Activated naive CD8-positive, alpha-beta T cell treated with anti-CD3 and anti-CD28 coated beads, Interleukin-2, amount 50 U/mL, for 24 hours (primary cell): ENCODE results near the gene C13orf46.

Experiments used
- ATAC-seq: fragments of 150-1000 bp; cut with Tn5 transposase; one replicate; pipeline ENCODE4 v1.10.0; 2021
- DNase-seq: peaks from one replicate; pipeline ENCODE4 v3.0.0; 2021
- H3K27ac Mint-ChIP-seq: one replicate; pipeline ENCODE4 v1.8.0; 2021; ENCODE audit warnings: mild to moderate bottlenecking, mixed read lengths
- H3K27me3 Mint-ChIP-seq: one replicate; pipeline ENCODE4 v1.8.0; 2021; ENCODE audit warnings: mixed read lengths
- H3K36me3 Mint-ChIP-seq: one replicate; pipeline ENCODE4 v1.8.0; 2021; ENCODE audit warnings: low read depth, mixed read lengths
- H3K4me1 Mint-ChIP-seq: one replicate; pipeline ENCODE4 v1.8.0; 2021; ENCODE audit warnings: mixed read lengths
- H3K4me3 Mint-ChIP-seq: one replicate; pipeline ENCODE4 v1.8.0; 2021; ENCODE audit warnings: mild to moderate bottlenecking, moderate library complexity, mixed read lengths
- H3K9me3 Mint-ChIP-seq: one replicate; pipeline ENCODE4 v1.8.0; 2021; ENCODE audit warnings: mixed read lengths

Gene C13orf46

DNA sequence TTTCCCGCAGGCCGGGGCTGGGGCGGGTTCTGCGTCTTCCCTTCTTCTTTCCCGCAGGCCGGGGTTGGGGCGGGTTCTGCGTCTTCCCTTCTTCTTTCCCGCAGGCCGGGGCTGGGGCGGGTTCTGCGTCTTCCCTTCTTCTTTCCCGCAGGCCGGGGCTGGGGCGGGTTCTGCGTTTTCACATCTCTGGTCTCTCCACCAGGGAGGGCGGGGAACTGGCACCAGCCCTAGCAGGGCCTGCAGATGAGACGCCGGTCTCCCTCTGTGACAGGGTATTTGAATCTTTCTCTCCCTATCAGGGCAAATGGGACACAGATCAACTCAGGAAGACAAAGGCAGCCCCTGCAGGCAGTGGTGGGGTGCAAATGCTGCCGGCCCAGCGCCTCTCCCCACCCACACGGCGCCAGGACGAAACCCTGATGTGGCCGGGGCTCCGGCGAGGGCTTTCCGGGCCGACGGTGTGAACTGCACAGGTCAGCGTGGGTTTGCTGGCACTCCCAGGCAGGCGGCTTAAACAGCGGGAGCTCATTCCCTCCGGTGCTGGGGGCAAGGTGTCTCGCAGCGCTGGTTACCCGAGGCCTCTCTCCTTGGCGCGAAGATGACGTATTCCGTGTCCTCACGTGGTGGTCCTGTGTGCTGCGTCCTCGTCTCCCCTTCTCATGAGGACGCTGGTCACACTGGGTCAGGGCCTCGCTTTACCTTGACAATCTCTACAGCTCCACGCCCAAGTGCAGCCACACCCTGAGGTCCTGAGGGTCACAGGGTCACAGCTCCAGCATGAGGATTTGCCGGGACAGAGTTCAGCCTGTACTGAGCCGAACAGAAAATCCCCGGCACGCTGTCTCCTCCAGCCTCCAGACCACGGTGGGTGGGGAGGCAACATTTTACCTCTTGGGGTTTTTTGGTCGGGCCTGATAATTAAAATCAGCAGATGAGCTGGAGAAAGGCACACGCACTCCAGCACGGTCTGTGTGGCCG is 717 bp upstream of the C13orf46 start:
- no peak overlapping the region for H3K4me3 Mint-ChIP-seq
- ATAC-seq: no peak
- H3K27me3 Mint-ChIP-seq: no peaks in the 10 kb centered on the region
- no peaks in the 10 kb centered on the region for H3K4me1 Mint-ChIP-seq
- H3K27ac Mint-ChIP-seq: no peak overlapping the region
- H3K9me3 Mint-ChIP-seq: no peaks in the 10 kb centered on the region
- H3K36me3 Mint-ChIP-seq: peaks cover 2% of the 10 kb centered on the region
- DNase-seq: no peak

DNA sequence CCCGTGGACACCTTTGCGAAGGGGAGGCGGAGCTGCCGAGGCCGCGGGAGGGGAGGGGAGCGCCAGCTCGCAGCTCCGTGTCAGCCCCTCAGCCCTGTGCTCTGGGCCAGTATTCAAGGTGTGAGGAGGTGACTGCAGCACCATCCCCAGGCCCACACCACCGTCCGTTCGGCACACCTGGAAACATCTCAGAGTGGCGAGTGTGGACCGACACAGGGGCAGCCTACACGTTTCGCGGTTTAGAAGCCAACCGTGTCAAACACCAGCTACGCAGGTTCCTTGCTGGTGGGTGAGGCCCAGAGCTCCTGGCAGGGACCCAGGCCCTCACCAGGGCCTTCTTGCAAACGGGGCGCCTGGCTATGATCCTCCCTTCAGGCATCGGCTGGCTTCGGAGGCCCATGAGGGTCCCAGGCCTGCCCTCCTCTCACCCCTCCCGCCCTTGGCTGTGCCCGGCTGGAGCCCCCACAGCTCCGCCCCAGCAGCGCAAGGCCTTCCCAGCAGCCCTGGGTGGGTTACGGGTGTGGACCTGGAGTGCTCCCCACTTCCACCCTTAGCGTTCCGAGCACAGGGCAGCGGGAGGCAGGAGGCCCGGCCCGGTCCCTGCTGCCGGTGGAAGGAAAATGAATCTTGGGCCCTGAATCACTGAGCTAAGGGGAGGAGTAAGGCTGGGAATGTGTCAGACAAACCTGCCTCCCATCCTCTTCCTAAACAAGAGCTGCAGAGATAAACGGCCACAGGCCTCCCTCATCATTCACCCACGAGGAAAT is 1.2 kb downstream of the C13orf46 start:
- H3K27ac Mint-ChIP-seq: no peak overlapping the region
- peaks cover 2% of the 10 kb centered on the region for H3K36me3 Mint-ChIP-seq
- DNase-seq: no peak
- H3K4me3 Mint-ChIP-seq: no peak overlapping the region
- H3K4me1 Mint-ChIP-seq: no peaks in the 10 kb centered on the region
- H3K27me3 Mint-ChIP-seq: no peaks in the 10 kb centered on the region
- ATAC-seq: no peak
- no peaks in the 10 kb centered on the region for H3K9me3 Mint-ChIP-seq

DNA sequence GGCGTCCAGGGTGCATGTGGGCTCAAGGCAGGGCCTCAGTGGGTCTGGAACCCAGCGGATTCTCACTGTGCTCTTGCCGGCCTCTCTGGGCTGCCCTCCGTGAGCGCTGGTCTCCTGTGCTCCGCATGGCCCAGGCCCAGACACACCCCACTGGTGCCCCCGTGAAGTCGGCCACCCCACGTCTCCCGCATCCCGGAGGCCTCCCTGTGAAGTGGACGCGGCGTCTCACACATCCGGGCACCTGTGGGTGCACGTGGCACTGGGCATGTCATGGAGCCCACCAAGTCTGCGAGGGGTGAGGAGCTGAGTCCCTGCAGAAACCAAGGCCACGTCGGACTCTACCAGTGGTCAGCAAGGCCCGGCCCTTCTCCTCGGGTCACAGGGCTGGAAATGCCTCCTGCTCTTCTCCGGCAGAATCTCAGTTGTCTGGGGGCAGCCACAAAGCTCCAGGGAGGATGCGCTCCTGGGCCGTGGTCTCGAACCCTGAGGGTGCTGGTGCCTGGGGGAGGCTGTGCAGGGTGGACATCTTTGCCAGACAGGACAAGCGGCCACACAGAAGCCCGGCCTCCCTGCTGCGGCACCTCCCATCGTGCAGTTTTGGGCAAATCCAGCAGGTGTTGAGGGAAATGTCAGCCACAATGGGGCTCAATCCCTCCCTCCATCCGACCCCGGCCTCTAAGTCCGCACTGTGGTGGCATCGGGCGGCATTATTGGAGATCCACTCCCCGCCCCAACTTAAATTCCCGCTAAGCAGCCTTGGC is 2.2 kb downstream of the C13orf46 start:
- Mint-ChIP-seq H3K36me3 (no peaks in the 10 kb centered on the region), H3K4me1 (no peaks in the 10 kb centered on the region), H3K4me3 (no peak overlapping the region), H3K9me3 (no peaks in the 10 kb centered on the region), H3K27ac (no peak overlapping the region), H3K27me3 (no peaks in the 10 kb centered on the region)
- DNase-seq: no peak
- no peak for ATAC-seq

DNA sequence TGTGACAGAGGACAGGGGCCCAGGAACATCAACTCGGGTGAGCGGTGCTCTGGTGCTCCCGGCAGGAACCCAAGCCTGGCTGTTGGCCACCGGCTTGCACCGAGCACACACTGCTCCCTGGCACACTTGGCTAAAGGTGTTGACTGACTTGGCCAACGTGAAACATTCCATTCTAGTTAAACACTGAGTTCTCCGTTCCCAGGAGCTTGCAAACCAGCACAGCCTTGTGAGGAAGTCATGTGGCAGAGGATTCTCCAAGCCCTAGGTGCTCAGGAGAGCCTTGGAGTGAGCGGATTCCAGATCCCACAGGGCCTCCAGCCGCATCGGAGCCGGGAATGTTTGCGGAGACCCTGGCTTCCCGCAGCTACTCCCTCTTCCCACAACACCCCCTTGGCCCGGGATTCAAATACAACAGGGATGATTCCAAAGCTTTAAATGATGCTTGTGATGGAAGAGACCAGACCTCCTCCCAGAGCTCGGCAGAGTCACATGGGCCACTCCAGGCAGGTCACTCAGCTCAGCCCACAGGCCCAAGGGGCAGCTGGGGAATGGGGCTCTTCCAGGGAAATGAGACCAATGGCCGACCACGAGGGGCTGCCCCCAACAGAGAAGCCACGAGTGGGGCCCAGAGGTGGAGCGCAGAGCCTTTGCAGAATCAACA is 2.9 kb downstream of the C13orf46 start:
- Mint-ChIP-seq H3K4me1 (no peaks in the 10 kb centered on the region), H3K4me3 (no peak overlapping the region), H3K27me3 (no peaks in the 10 kb centered on the region), H3K36me3 (no peaks in the 10 kb centered on the region), H3K27ac (no peak overlapping the region), H3K9me3 (no peaks in the 10 kb centered on the region)
- no peak for ATAC-seq
- DNase-seq: no peak

DNA sequence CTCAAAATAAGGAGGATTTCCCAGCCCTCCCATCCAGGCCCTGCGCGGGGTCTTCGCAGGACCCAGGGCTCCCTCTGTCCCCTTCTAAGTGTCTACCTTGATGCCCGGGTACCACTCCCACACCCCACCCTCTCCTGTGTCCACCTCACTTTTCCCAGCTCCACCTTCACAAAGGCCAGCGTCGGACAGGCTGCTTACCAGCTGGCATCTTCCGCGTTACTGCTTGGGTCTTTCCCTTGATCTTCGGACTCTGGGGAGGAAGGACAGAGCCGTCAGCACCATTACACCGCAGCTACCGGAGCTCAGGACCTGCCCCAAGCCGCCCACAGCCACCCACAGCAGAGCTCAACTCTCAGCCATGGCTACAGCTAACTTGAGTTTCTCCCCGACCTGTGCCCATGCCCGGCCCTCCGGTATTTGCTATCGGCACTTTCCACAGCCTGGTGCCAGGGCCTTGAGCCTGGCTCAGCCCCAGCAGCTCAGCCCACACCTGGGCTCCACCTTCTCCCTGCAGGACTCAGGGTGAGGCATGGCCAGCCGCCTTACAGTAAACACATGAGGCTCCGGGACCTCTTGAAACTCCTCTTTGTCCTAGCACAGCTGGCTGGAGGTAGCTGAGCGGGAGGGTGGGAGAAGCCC is 3.8 kb downstream of the C13orf46 start:
- Mint-ChIP-seq H3K36me3 (no peaks in the 10 kb centered on the region), H3K27me3 (no peaks in the 10 kb centered on the region)

DNA sequence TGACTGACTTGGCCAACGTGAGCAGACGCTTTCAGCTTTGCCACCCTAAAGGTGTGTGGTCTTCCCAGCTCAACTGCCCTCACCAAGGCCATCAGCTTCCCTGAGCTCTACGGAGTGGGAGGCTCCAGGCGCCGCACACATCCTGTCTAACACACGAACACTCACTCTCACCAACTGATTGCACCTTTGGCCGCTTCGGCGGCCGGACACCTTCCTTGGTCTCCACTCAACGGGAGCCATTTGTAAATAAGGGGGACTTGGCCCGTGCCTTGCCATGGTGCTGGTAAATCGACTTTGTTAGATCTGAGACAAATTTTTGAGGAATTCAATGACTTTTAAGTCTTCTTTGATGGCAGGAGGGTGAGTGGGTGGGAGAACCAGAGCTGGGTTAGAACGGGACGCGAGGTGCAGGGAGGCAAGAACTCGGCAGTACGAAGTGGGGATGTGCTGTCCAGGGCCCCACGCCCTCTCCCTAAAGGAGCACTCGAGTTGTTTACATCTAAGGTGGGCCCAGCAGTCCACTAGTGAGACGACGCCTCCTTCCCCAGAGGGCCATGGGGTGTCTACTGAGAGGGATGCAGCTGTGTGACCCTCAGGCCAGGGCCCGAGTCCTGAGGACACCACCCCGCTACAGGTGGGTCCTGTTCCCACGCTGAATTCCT is 4.4 kb downstream of the C13orf46 start:
- no peaks in the 10 kb centered on the region for H3K27me3 Mint-ChIP-seq
- H3K4me3 Mint-ChIP-seq: no peak overlapping the region
- H3K36me3 Mint-ChIP-seq: no peaks in the 10 kb centered on the region
- DNase-seq: no peak
- no peaks in the 10 kb centered on the region for H3K4me1 Mint-ChIP-seq
- H3K27ac Mint-ChIP-seq: no peak overlapping the region
- H3K9me3 Mint-ChIP-seq: no peaks in the 10 kb centered on the region
- ATAC-seq: no peak

More for the DNA sequence above, 3.8 kb downstream of the C13orf46 start:
- H3K4me3 Mint-ChIP-seq: no peak overlapping the region
- H3K9me3 Mint-ChIP-seq: no peaks in the 10 kb centered on the region
- no peak for ATAC-seq
- no peak overlapping the region for H3K27ac Mint-ChIP-seq
- no peaks in the 10 kb centered on the region for H3K4me1 Mint-ChIP-seq
- DNase-seq: no peak

DNA sequence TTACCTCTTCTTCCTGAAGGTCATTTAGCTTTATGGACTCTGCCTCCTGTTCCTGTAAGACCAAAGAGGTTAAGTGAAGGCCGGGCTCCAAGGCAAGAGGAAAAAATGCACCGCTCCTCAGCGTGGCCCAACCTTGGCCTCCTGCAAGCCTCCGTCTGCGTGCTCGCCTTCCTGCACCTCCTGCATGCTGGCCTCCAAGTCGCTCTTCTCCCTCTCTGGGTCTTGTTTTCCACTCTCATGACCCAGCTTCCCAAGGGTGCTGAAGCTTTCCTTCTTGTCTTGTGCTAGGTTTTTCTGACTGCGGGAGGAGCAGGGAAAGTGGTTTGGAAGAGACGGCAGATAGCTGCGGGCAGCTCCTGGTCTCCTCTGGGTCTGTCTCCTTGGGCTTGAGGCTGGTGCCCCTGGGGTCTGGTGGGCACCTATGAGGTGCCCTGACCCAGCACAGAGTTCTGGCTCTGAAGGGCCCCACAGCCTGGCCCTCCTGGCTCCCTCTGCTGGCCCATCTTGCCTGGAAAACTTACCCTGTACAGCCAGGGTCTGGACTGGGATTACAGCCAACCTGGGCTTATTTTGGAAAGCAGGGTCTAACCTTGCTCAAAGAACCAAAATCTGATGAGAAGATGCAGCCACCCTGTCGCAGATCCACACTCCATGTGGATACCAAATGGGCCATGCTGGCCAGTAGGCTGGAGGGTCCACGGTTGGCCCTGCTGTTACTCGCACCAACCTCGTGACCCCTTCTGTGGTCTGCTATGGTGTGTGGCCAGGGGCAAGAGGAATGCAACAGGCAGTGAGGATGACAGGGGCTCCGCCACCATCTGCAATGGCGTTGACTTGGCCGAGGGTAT is 5.2 kb downstream of the C13orf46 start:
- Mint-ChIP-seq H3K4me1 (no peaks in the 10 kb centered on the region), H3K9me3 (no peaks in the 10 kb centered on the region), H3K4me3 (no peak overlapping the region), H3K27ac (no peak overlapping the region), H3K36me3 (no peaks in the 10 kb centered on the region), H3K27me3 (no peaks in the 10 kb centered on the region)
- no peak for DNase-seq
- no peak for ATAC-seq

DNA sequence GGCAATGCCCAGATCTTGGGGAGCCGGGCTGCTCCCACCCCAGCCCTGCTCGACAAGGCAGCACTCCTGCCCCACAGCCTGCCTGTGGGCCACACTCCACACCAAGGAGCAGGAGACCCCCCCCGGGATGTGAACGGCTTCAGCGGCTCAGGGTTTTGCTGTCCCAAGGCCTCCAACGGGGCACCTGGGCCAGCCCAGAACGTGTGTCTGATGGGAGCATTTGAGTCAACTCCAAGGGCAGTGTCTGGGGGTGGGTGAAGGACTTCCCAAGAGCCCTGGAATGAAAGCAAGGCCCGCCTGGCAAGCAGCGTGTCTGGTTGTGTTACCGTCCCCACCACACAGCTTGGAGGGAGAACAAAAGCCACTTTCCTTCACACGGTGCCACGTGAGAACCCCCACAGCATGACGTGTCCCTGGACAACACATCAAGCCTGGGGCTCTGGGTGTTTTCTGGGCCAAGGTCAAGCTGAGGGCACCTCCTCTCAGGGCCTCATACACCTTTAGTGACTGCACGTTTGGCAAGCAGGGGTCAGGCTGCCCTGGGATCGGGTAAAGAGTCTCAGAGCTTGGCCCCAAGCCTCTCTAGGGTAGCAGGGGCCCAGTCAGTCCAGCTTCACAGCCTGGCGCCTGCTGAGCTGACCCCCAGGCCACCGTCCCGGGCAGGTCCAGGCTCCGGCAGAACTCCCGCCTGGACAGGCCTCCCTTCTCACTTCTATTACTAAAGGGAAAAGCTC is 6.0 kb downstream of the C13orf46 start:
- Mint-ChIP-seq H3K4me3 (no peak overlapping the region), H3K27ac (no peak overlapping the region), H3K4me1 (no peaks in the 10 kb centered on the region), H3K36me3 (no peaks in the 10 kb centered on the region), H3K27me3 (no peaks in the 10 kb centered on the region), H3K9me3 (no peaks in the 10 kb centered on the region)
- ATAC-seq: no peak
- no peak for DNase-seq

DNA sequence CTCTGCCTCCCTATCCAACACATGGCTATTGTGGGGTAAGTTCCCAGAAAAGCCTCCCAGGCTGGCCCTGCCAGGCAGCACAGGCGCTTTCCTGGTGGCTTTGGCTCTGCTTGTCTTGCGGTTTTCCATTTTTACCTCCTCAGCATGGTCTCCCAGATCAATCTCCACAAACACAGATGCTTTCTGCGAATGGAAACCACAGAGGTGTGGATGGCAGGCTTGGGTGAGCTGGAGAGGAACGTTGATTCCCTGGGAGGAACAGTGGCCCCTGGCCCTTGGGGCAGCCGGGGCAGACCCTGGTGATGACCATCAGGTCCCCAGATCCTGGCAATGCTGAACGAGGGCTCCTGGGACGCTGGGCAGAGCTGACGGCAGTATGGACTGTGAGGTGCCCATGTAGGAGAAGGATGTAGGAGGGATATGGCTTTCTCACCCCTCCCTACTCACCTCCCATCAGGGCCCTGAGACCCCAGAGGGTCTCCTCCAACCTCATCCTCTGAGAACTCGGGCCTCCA is 6.6 kb downstream of the C13orf46 start:
- Mint-ChIP-seq H3K27ac (no peak overlapping the region), H3K4me1 (no peaks in the 10 kb centered on the region), H3K9me3 (no peaks in the 10 kb centered on the region), H3K27me3 (no peaks in the 10 kb centered on the region), H3K36me3 (no peaks in the 10 kb centered on the region), H3K4me3 (no peak overlapping the region)
- ATAC-seq (no peak), DNase-seq (no peak)

DNA sequence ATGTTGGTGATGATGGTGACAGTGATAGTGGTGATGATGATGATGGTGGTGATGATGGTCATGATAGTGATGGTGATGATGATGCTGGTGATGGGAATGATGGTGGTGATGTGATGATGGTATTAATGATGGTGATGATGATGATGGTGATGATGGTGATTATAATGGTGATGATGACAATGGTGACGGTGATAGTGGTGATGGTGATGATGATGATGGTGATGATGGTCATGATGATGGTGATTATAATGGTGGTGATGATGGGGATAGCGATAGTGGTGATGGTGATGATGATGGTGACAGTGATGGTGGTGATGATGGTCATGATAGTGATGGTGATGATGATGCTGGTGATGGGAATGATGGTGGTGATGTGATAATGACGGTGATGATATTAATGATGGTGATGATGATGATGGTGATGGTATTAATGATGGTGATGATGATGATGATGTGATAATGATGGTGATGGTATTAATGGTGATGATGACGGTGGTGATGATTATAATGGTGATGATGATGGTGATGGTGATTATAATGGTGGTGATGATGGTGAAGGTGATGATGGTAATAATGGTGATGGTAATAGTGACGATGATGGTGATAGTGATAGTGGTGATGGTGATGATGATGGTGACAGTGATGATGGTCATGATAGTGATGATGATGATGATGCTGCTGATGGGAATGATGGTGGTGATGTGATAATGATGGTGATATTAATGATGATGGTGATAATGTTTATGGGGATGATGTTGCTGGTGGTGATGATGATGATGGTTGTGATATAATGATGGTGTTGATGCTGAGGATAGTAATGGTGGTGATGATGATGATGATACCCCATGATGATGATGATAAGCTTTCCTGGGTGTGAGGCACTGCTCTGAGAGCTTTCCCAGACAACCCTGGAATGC is 7.7 kb downstream of the C13orf46 start:
- Mint-ChIP-seq H3K4me1 (no peaks in the 10 kb centered on the region), H3K4me3 (no peak overlapping the region), H3K27me3 (no peaks in the 10 kb centered on the region), H3K9me3 (no peaks in the 10 kb centered on the region), H3K27ac (no peak overlapping the region), H3K36me3 (no peaks in the 10 kb centered on the region)
- ATAC-seq: no peak
- DNase-seq: no peak

DNA sequence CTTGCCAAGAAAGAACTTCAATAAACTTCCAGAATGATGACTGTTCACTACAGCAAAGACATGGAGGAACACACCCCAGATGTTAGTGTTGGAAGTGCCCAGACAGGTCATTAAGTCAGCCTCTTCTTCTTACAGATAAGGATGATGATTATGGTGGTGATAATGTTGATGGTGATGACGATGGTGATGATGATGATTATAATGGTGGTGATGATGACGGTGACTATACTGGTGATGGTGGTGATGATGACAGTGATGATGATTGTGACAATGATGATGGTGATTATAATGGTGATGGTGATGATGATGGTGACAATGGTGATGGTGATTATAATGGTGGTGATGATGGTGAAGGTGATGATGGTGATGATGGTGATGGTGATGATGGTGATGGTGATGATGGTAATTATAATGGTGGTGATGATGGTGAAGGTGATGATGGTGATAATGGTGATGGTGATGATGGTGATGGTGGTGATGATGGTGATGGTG is 8.4 kb downstream of the C13orf46 start:
- H3K27ac Mint-ChIP-seq: no peak overlapping the region
- H3K9me3 Mint-ChIP-seq: peaks cover 2% of the 10 kb centered on the region
- no peak overlapping the region for H3K4me3 Mint-ChIP-seq
- no peaks in the 10 kb centered on the region for H3K4me1 Mint-ChIP-seq
- DNase-seq: no peak
- no peak for ATAC-seq
- H3K27me3 Mint-ChIP-seq: no peaks in the 10 kb centered on the region
- H3K36me3 Mint-ChIP-seq: peaks cover 2% of the 10 kb centered on the region
